ENCODE data around the gene MYO5A. TPM values are rescaled to one million over a fixed set of nuclear protein-coding genes. Genes with fewer than 3 reads are reported as not detected.

The MYO5A gene
- polyA plus RNA-seq, 3 donors = 6.9 to 33.5 (median 16.6) TPM

DNA sequence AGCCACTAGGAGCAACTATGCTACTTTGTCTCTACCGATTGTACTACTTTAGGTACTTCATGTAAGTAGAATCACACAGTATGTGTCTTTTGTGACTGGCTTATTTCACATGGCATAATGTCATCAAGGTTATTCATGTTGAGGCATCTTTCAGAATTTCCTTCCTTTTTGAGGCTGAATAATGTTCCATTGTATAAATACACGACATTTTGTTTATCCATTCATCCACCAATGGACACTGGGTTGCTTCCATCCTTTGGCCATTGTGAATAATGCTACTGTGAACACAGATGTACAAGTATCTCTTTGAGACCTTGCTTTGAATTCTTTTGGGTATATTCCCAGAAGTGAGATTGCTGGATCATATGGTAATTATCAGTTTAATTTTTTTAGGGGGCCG is 29.2 kb downstream of the MYO5A start:
- no peak for DNase-seq
- Mint-ChIP-seq H3K4me3 (no peak overlapping the region), H3K27ac (peak overlapping the region in 2 of 7 donors; percentile 5 to 55), H3K9me3 (no peaks in the 10 kb centered on the region), H3K4me1 (peaks cover 50% of the 10 kb centered on the region), H3K27me3 (ENCODE audit: low read depth in 3 of 3) (no peaks in the 10 kb centered on the region), H3K36me3 (peaks cover 0 to 8% of the 10 kb centered on the region in 2 donors)
- intact Hi-C loops (cut with micrococcal nuclease) = no loop called here
- Histone ChIP-seq H3K79me2 (ENCODE audit: insufficient read depth, low read length) (peaks cover 95% of the 10 kb centered on the region), H3K36me3 (replicated peaks in 1 of 2; ENCODE audit: control insufficient read depth in 1 of 2, insufficient read depth in 2 of 2, low read length in 2 of 2) (no peaks in the 10 kb centered on the region), H2AFZ (ENCODE audit: insufficient read depth, low read depth, low read length, poor library complexity, severe bottlenecking) (no peak overlapping the region), H4K20me1 (ENCODE audit: insufficient read depth, low read length) (peaks cover 71% of the 10 kb centered on the region), H3K27me3 (ENCODE audit: control insufficient read depth in 2 of 2, insufficient read depth in 2 of 2, low read length in 2 of 2) (no peaks in the 10 kb centered on the region), H3K4me2 (replicated peaks; ENCODE audit: extremely low read depth, low read length, poor library complexity, severe bottlenecking) (no peak overlapping the region), H3K9me3 (replicated peaks in 1 of 2; ENCODE audit: control insufficient read depth in 1 of 2, insufficient read depth in 1 of 2, low read length in 2 of 2) (no peaks in the 10 kb centered on the region), H3K27ac (ENCODE audit: low read depth in 1 of 2, low read length in 2 of 2) (peak overlapping the region in 1 of 2 donors; percentile 41), H3K4me3 (replicated peaks in 1 of 3; ENCODE audit: low read depth in 2 of 3, low read length in 3 of 3) (no peak overlapping the region), H3K9ac (ENCODE audit: insufficient read depth, low read length, poor library complexity, severe bottlenecking) (no peak overlapping the region), H3K4me1 (ENCODE audit: control insufficient read depth in 1 of 2, insufficient read depth in 2 of 2, low read length in 2 of 2) (peaks cover 29 to 33% of the 10 kb centered on the region in 2 donors)
- no CpG with 5 or more reads among the region's 3 CpGs for WGBS (ENCODE audit: insufficient coverage)
- TF ChIP-seq, protein P1, sequence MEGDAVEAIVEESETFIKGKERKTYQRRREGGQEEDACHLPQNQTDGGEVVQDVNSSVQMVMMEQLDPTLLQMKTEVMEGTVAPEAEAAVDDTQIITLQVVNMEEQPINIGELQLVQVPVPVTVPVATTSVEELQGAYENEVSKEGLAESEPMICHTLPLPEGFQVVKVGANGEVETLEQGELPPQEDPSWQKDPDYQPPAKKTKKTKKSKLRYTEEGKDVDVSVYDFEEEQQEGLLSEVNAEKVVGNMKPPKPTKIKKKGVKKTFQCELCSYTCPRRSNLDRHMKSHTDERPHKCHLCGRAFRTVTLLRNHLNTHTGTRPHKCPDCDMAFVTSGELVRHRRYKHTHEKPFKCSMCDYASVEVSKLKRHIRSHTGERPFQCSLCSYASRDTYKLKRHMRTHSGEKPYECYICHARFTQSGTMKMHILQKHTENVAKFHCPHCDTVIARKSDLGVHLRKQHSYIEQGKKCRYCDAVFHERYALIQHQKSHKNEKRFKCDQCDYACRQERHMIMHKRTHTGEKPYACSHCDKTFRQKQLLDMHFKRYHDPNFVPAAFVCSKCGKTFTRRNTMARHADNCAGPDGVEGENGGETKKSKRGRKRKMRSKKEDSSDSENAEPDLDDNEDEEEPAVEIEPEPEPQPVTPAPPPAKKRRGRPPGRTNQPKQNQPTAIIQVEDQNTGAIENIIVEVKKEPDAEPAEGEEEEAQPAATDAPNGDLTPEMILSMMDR (IDR thresholded peaks at IDR 0.05) = no peak

DNA sequence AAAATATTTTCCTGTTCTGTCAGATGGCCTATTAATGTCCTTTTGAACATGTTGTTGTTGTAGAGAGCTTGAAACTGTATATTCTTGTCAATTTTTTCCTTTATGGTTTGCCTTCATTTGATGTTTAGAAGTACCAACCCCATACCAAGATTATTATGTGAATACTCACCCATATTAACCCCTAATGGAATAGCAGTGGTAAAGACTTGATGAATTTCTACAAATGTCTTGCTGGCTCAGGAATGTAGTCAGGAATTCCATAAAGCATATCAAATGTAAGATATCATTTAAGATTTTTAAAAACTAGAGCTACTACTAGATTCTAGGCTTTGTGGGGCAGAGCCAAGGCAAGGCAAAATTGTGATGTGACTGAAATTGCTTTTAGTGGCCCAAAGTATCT is 30.0 kb downstream of the MYO5A start:
- peaks cover 0 to 8% of the 10 kb centered on the region in 2 donors for H3K36me3 Mint-ChIP-seq
- H3K4me3 ChIP-seq (replicated peaks in 1 of 3; ENCODE audit: low read depth in 2 of 3, low read length in 3 of 3) = no peak overlapping the region

More for the DNA sequence above, 30.0 kb downstream of the MYO5A start:
- H3K79me2 ChIP-seq (ENCODE audit: insufficient read depth, low read length) = peaks cover 98% of the 10 kb centered on the region
- H4K20me1 ChIP-seq (ENCODE audit: insufficient read depth, low read length) = peaks cover 71% of the 10 kb centered on the region
- intact Hi-C loops (cut with micrococcal nuclease) = no loop called here
- Mint-ChIP-seq H3K27me3 (ENCODE audit: low read depth in 3 of 3) (no peaks in the 10 kb centered on the region), H3K4me1 (peaks cover 42% of the 10 kb centered on the region), H3K9me3 (no peaks in the 10 kb centered on the region), H3K27ac (peak overlapping the region in 1 of 7 donors; percentile 16), H3K4me3 (no peak overlapping the region)
- no peak overlapping the region for H3K9ac ChIP-seq (ENCODE audit: insufficient read depth, low read length, poor library complexity, severe bottlenecking)
- no peak for DNase-seq
- no peaks in the 10 kb centered on the region for H3K27me3 ChIP-seq (ENCODE audit: control insufficient read depth in 2 of 2, insufficient read depth in 2 of 2, low read length in 2 of 2)
- H3K36me3 ChIP-seq (replicated peaks in 1 of 2; ENCODE audit: control insufficient read depth in 1 of 2, insufficient read depth in 2 of 2, low read length in 2 of 2) = no peaks in the 10 kb centered on the region
- peaks cover 21 to 25% of the 10 kb centered on the region in 2 donors for H3K4me1 ChIP-seq (ENCODE audit: control insufficient read depth in 1 of 2, insufficient read depth in 2 of 2, low read length in 2 of 2)
- H3K9me3 ChIP-seq (replicated peaks in 1 of 2; ENCODE audit: control insufficient read depth in 1 of 2, insufficient read depth in 1 of 2, low read length in 2 of 2) = no peaks in the 10 kb centered on the region
- H3K4me2 ChIP-seq (replicated peaks; ENCODE audit: extremely low read depth, low read length, poor library complexity, severe bottlenecking) = no peak overlapping the region
- peak overlapping the region in 1 of 2 donors; percentile 41 for H3K27ac ChIP-seq (ENCODE audit: low read depth in 1 of 2, low read length in 2 of 2)
- no peak overlapping the region for H2AFZ ChIP-seq (ENCODE audit: insufficient read depth, low read depth, low read length, poor library complexity, severe bottlenecking)
- TF ChIP-seq, protein P1 (IDR thresholded peaks at IDR 0.05) = no peak
